AG09319 (cell line): Measurements from ENCODE around the gene HAGHL.

Source experiments
- DNase-seq: peaks from one replicate; pipeline ENCODE4 v3.0.0-alpha.2; 2010; ENCODE audit warnings: low read depth; ENCODE audit errors: extremely low read depth
- CTCF ChIP-seq: IDR thresholded peaks from 2 replicates; pipeline ENCODE4 v1.5.1; 2011; ENCODE audit warnings: low read depth, mild to moderate bottlenecking, inconsistent platforms, low read length, moderate library complexity

The HAGHL gene

GRCh38 chr16:766820-767640 is 40.1 kb downstream of the HAGHL start:
- no peak for DNase-seq
- TF ChIP-seq CTCF = no peak

- DNase-seq = no peak
- no peak for TF ChIP-seq CTCF
Observed at GRCh38 chr16:767743-768235, 40.9 kb downstream of the HAGHL start.

- no peak for DNase-seq
- TF ChIP-seq CTCF = no peak
Observed at GRCh38 chr16:768428-768827, 41.5 kb downstream of the HAGHL start.

GRCh38 chr16:769184-769784 is 42.4 kb downstream of the HAGHL start:
- no peak for TF ChIP-seq CTCF
- DNase-seq = no peak

- DNase-seq = no peak
- TF ChIP-seq CTCF = no peak
Observed at GRCh38 chr16:769934-770333, 43.0 kb downstream of the HAGHL start.

- no peak for TF ChIP-seq CTCF
- DNase-seq = no peak
Observed at GRCh38 chr16:770411-770810, 43.5 kb downstream of the HAGHL start.

- no peak for TF ChIP-seq CTCF
- DNase-seq = no peak
Observed at GRCh38 chr16:772959-773358, 46.1 kb downstream of the HAGHL start.
